ENCODE data around the gene CEACAM21.

GRCh38 chr19:41551711-41552110 is 24.3 kb upstream of the CEACAM21 start:
- TF ChIP-seq CTCF (IDR thresholded peaks at IDR 0.05) (no peak), POLR2A (IDR thresholded peaks at IDR 0.05) (no peak)
